ENCODE measurements around the gene HSPA9.

HSPA9 gene

DNA sequence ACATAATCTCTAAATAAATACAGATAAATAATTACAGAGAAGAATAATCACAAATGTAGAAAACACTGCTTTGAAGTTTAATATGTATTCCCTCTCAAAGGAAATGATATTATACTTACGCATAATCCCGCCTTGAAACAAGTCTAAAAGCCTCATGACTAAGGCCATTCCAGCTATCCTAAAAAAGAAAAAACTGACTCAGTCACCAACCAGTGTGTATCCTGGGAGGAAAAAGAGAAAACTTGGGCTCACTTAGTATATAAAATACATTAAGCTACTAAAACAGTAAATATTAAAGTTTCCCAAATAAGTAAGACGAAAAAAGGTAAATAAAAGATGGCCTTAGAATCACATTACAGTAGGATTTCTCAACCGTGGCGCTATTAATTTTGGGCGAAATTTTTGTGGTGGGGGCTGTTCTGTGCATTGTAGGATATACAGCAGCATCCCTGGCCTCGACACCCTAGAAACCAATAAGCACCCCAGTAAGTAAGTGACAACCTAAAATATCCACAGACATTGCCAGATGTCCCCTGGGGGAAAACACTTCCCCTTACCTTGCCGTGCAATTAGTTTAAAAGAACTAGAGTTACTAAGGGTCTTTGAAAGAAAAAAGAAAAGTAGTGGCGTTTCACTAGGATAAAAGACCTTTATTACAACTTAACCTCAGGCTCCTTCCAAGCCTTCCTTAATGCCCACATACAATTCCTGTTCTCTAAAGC lies 1.1 kb downstream of the HSPA9 start:
- H3K4me1 ChIP-seq (ENCODE audit: insufficient read depth, low read length), result peaks cover 6% of the 10 kb centered on the region; the same call in 1 of the 2 replicates
- peak overlapping the region; percentile 98 for H3K9ac ChIP-seq (ENCODE audit: low read depth, low read length)
- no peaks in the 10 kb centered on the region for H3K27me3 ChIP-seq (ENCODE audit: insufficient read depth, low read length)
- peak overlapping the region; percentile 99 for H3K27ac ChIP-seq (ENCODE audit: low read depth, low read length)
- no peaks in the 10 kb centered on the region for H3K9me3 ChIP-seq (ENCODE audit: insufficient read depth, low read depth, low read length)
- H3K36me3 ChIP-seq (ENCODE audit: insufficient read depth, low read length), result peaks cover 51% of the 10 kb centered on the region
- 36% methylated on average over 6 of the region's 9 CpGs for WGBS
- peak overlapping the region; percentile 89 for H3K4me3 ChIP-seq (ENCODE audit: low read length)

DNA sequence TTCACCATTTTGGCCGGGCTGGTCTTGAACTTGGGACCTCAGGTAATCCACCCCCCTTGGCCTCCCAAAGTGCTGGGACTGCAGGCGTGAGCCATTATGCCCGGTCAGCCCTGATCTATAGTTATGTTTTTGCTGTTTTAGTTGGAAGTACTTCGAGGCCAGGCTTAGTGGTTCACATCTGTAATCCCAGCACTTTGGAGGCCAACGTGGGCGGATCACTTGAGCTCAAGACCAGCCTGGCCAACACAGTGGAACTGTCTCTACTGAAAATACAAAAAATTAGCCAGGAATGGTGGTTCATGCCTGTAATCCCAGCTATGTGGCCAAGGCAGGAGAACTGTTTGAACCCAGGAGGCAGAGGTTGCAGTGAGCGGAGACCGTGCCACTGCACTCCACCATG lies 2.0 kb downstream of the HSPA9 start:
- peaks cover 6% of the 10 kb centered on the region; the same call in 1 of the 2 replicates for H3K4me1 ChIP-seq (ENCODE audit: insufficient read depth, low read length)
- H3K9me3 ChIP-seq (ENCODE audit: insufficient read depth, low read depth, low read length), result no peaks in the 10 kb centered on the region
- H3K27ac ChIP-seq (ENCODE audit: low read depth, low read length), result no peak overlapping the region
- peak overlapping the region; percentile 89 for H3K4me3 ChIP-seq (ENCODE audit: low read length)
- H3K27me3 ChIP-seq (ENCODE audit: insufficient read depth, low read length), result no peaks in the 10 kb centered on the region
- H3K36me3 ChIP-seq (ENCODE audit: insufficient read depth, low read length), result peaks cover 60% of the 10 kb centered on the region
- no peak overlapping the region; the same call in 1 of the 2 replicates for H3K9ac ChIP-seq (ENCODE audit: low read depth, low read length)
- 94% methylated on average over 8 of the region's 8 CpGs for WGBS

DNA sequence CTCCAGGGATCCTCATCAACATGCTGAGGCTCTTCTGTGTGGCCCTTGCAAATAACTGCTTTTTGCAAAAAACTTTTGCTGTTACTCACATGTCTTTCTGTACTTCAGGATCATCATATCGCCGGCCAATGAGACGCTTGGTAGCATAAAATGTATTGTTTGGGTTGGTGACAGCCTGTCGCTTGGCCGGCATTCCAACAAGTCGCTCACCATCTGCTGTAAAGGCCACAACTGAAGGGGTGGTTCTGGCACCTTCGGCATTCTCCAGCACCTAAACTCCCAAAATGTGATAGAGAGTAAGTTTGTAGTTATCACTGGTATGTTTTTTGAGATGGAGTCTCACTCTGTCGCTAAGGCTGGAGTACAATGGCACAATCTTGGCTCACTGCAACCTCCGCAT lies 4.3 kb downstream of the HSPA9 start:
- H3K9me3 ChIP-seq (ENCODE audit: insufficient read depth, low read depth, low read length), result no peaks in the 10 kb centered on the region
- no peak overlapping the region for H3K27ac ChIP-seq (ENCODE audit: low read depth, low read length)
- H3K27me3 ChIP-seq (ENCODE audit: insufficient read depth, low read length), result no peaks in the 10 kb centered on the region
- no peak overlapping the region for H3K4me3 ChIP-seq (ENCODE audit: low read length)
- WGBS, result 95% methylated on average over 9 of the region's 9 CpGs
- H3K9ac ChIP-seq (ENCODE audit: low read depth, low read length), result no peak overlapping the region
- peaks cover 83% of the 10 kb centered on the region for H3K36me3 ChIP-seq (ENCODE audit: insufficient read depth, low read length)
- H3K4me1 ChIP-seq (ENCODE audit: insufficient read depth, low read length), result peaks cover 6% of the 10 kb centered on the region; the same call in 1 of the 2 replicates

DNA sequence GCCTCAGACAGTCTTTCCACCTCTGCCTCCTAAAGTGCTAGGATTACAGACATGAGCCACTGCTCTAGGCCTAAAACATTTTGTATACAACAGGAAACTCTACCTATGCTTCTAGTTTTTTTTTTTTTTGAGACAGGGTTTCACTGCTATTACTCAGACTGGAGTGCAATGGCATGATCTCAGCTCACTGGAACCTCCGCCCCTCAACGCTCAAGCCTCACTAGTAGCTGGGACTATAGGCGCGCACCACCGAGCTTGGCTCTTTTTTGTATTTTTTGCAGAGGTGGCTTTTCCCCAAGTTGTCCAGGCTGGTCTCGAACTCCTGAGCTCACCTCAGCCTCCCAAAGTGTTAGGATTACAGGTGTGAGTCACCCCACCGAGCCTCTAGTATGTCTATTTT lies 5.4 kb downstream of the HSPA9 start:
- Histone ChIP-seq H3K9me3 (ENCODE audit: insufficient read depth, low read depth, low read length) (no peaks in the 10 kb centered on the region), H3K9ac (ENCODE audit: low read depth, low read length) (no peak overlapping the region), H3K4me3 (ENCODE audit: low read length) (no peak overlapping the region), H3K36me3 (ENCODE audit: insufficient read depth, low read length) (peaks cover 94% of the 10 kb centered on the region), H3K4me1 (ENCODE audit: insufficient read depth, low read length) (peaks cover 6% of the 10 kb centered on the region; the same call in 1 of the 2 replicates), H3K27me3 (ENCODE audit: insufficient read depth, low read length) (no peaks in the 10 kb centered on the region), H3K27ac (ENCODE audit: low read depth, low read length) (no peak overlapping the region)
- WGBS, result 99% methylated on average over 7 of the region's 7 CpGs

GRCh38 chr5:138568061-138568824 lies 7.0 kb downstream of the HSPA9 start:
- Histone ChIP-seq H3K9me3 (ENCODE audit: insufficient read depth, low read depth, low read length) (no peaks in the 10 kb centered on the region), H3K9ac (ENCODE audit: low read depth, low read length) (no peak overlapping the region), H3K36me3 (ENCODE audit: insufficient read depth, low read length) (peaks cover 100% of the 10 kb centered on the region), H3K4me1 (ENCODE audit: insufficient read depth, low read length) (no peaks in the 10 kb centered on the region), H3K4me3 (ENCODE audit: low read length) (no peak overlapping the region), H3K27me3 (ENCODE audit: insufficient read depth, low read length) (no peaks in the 10 kb centered on the region), H3K27ac (ENCODE audit: low read depth, low read length) (no peak overlapping the region)
- 96% methylated on average over 16 of the region's 16 CpGs for WGBS

DNA sequence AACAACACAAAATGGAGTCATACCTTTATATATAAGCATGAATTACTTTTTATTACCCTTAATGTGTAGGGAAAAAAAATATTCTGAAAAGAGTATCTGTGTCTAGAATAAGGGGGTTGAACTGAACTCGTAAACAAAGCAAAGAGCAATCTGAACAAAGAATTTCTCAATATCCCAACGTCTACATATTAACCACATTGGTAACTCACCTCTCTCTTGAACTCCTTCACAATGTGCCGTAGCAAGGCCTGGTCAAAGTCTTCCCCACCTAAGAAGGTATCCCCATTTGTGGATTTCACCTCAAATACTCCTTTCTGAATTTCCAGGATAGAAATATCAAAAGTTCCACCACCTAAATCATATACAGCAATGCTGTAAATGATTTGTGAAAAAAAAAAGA lies 8.4 kb downstream of the HSPA9 start:
- no peaks in the 10 kb centered on the region for H3K4me1 ChIP-seq (ENCODE audit: insufficient read depth, low read length)
- H3K9me3 ChIP-seq (ENCODE audit: insufficient read depth, low read depth, low read length), result no peaks in the 10 kb centered on the region
- WGBS, result 81% methylated on average over 3 of the region's 3 CpGs
- H3K27me3 ChIP-seq (ENCODE audit: insufficient read depth, low read length), result no peaks in the 10 kb centered on the region
- no peak overlapping the region for H3K27ac ChIP-seq (ENCODE audit: low read depth, low read length)
- peaks cover 96% of the 10 kb centered on the region for H3K36me3 ChIP-seq (ENCODE audit: insufficient read depth, low read length)
- no peak overlapping the region for H3K9ac ChIP-seq (ENCODE audit: low read depth, low read length)
- H3K4me3 ChIP-seq (ENCODE audit: low read length), result no peak overlapping the region

- H3K9ac ChIP-seq (ENCODE audit: low read depth, low read length), result no peak overlapping the region
These were observed 9.9 kb downstream of the HSPA9 start for GRCh38 chr5:138565100-138565821.

GRCh38 chr5:138564242-138564641 lies 11.0 kb downstream of the HSPA9 start:
- no peak overlapping the region for H3K9ac ChIP-seq (ENCODE audit: low read depth, low read length)
- H3K27ac ChIP-seq (ENCODE audit: low read depth, low read length), result no peak overlapping the region
- H3K36me3 ChIP-seq (ENCODE audit: insufficient read depth, low read length), result peaks cover 96% of the 10 kb centered on the region

More at GRCh38 chr5:138565100-138565821, 9.9 kb downstream of the HSPA9 start:
- Histone ChIP-seq H3K27ac (ENCODE audit: low read depth, low read length) (no peak overlapping the region), H3K4me3 (ENCODE audit: low read length) (no peak overlapping the region), H3K27me3 (ENCODE audit: insufficient read depth, low read length) (no peaks in the 10 kb centered on the region), H3K36me3 (ENCODE audit: insufficient read depth, low read length) (peaks cover 96% of the 10 kb centered on the region), H3K9me3 (ENCODE audit: insufficient read depth, low read depth, low read length) (no peaks in the 10 kb centered on the region), H3K4me1 (ENCODE audit: insufficient read depth, low read length) (no peaks in the 10 kb centered on the region)
- 96% methylated on average over 7 of the region's 7 CpGs for WGBS

GRCh38 chr5:138563340-138564118 lies 11.7 kb downstream of the HSPA9 start:
- H3K27me3 ChIP-seq (ENCODE audit: insufficient read depth, low read length), result no peaks in the 10 kb centered on the region
- WGBS, result 92% methylated on average over 3 of the region's 3 CpGs
- H3K9ac ChIP-seq (ENCODE audit: low read depth, low read length), result no peak overlapping the region
- no peak overlapping the region for H3K27ac ChIP-seq (ENCODE audit: low read depth, low read length)
- H3K9me3 ChIP-seq (ENCODE audit: insufficient read depth, low read depth, low read length), result no peaks in the 10 kb centered on the region
- peaks cover 96% of the 10 kb centered on the region for H3K36me3 ChIP-seq (ENCODE audit: insufficient read depth, low read length)
- H3K4me1 ChIP-seq (ENCODE audit: insufficient read depth, low read length), result no peaks in the 10 kb centered on the region
- no peak overlapping the region for H3K4me3 ChIP-seq (ENCODE audit: low read length)

More at GRCh38 chr5:138564242-138564641, 11.0 kb downstream of the HSPA9 start:
- H3K27me3 ChIP-seq (ENCODE audit: insufficient read depth, low read length), result no peaks in the 10 kb centered on the region
- H3K4me1 ChIP-seq (ENCODE audit: insufficient read depth, low read length), result no peaks in the 10 kb centered on the region
- no peak overlapping the region for H3K4me3 ChIP-seq (ENCODE audit: low read length)
- H3K9me3 ChIP-seq (ENCODE audit: insufficient read depth, low read depth, low read length), result no peaks in the 10 kb centered on the region
- 92% methylated on average over 9 of the region's 9 CpGs for WGBS

DNA sequence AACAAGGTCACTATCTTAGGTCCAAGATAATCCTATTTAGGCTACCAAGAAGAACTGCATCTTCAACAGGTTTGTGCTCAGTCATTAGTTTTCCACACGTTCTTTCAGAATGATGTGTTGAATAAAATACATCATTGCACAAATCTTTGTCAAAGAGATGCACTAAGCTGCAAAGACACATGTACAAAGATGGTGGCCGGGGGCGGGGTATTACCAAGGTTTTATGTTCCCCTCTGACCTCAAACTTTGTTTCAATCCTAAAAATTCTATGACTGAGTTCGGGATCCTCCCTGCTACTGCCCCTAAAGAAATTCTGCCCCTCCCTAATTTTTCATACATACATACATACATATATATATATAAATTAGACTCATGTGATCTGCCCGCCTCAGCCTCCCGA lies 14.2 kb downstream of the HSPA9 start:
- Histone ChIP-seq H3K4me1 (ENCODE audit: insufficient read depth, low read length) (no peaks in the 10 kb centered on the region), H3K36me3 (ENCODE audit: insufficient read depth, low read length) (peaks cover 96% of the 10 kb centered on the region), H3K4me3 (ENCODE audit: low read length) (no peak overlapping the region), H3K9me3 (ENCODE audit: insufficient read depth, low read depth, low read length) (no peaks in the 10 kb centered on the region), H3K27me3 (ENCODE audit: insufficient read depth, low read length) (no peaks in the 10 kb centered on the region), H3K9ac (ENCODE audit: low read depth, low read length) (no peak overlapping the region), H3K27ac (ENCODE audit: low read depth, low read length) (no peak overlapping the region)
- 96% methylated on average over 4 of the region's 6 CpGs for WGBS
